Measurements from ENCODE around the gene PLA2G4B.

DNA sequence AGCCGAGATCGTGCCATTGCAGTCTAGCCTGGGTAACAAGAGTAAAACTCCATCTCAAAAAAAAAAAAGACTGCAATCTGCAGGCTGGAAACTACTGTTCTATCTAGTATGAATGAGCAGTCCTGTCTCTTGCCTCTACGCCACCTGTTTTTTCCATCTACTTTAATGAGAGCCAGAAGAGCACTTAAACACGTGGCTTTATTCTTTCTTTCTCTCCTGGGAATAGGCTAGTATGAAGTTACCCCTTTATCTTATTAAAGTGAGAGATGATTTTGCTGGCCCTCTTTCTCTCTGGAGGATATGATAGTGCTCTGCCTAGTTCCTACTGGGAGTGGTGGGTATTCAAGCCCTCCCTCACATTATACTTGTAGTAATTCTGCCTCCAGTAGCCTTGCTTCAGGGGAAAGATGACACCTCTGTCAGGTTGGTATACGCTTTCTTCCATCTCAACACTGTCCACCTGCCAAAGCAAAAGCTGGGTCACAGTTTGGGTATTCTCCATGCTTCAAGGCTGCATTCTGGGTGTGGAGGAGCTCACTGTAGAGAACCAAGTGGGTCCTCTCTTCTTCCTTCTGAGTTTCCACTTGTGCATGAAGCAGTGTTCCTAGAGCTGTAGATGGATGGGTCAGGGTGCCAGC is 46.5 kb upstream of the PLA2G4B start:
- TF ChIP-seq EZH2 (IDR thresholded peaks at IDR 0.05; ENCODE audit: insufficient read depth, poor library complexity, severe bottlenecking) (no peak), EZH2phosphoT487 (IDR thresholded peaks at IDR 0.05; ENCODE audit: insufficient read depth, low read depth) (no peak)
